PC-9 (cell line): ENCODE data around the gene OR5B2. TPM values are rescaled to one million over a fixed set of nuclear protein-coding genes. Genes with fewer than 3 reads are reported as not detected.

Experiments used
- Bru-seq: library from RNA; stranded (reverse); fragments of 400-500 nt; gene quantifications from one replicate; lab custom pipeline; 2021; lab: Mats Ljungman, UMichigan
- BruChase-seq, 2 experiments: library from RNA; stranded (reverse); fragments of 400-500 nt; gene quantifications; one replicate each; lab custom pipeline; 2021; lab: Mats Ljungman, UMichigan
- BruUV-seq: library from RNA; stranded (reverse); fragments of 400-500 nt; replicated peaks from 2 replicates; lab custom pipeline; 2021; lab: Mats Ljungman, UMichigan
- CTCF ChIA-PET: fragments of 300-600 bp; sonication (Branson Sonifier 250); formaldehyde crosslinking; loops from one replicate; lab custom pipeline; 2022; ENCODE audit warnings: antibody characterized with exemption; lab: Charles Lee
- POLR2A ChIA-PET: fragments of 300-600 bp; sonication (Branson Sonifier 250); formaldehyde crosslinking; loops from one replicate; lab custom pipeline; 2022; ENCODE audit warnings: antibody characterized with exemption; ENCODE audit not compliant: unreplicated experiment; lab: Charles Lee
- DNase-seq, 2 experiments: peaks; one replicate each; pipeline versions ENCODE4 v3.0.0 to v3.0.0-alpha.2; 2015 to 2022; ENCODE audit warnings: mixed read lengths in 1 of 2
- H2AFZ ChIP-seq: fragments of 200-600 bp; sonication (generic); 2 replicates; pipeline ENCODE4 v1.8.1; 2017; ENCODE audit warnings: antibody characterized with exemption
- H3F3A ChIP-seq: fragments of 200-600 bp; sonication (generic); 2 replicates; pipeline ENCODE4 v1.8.1; 2017; ENCODE audit warnings: antibody characterized with exemption, mild to moderate bottlenecking, low read depth; ENCODE audit not compliant: insufficient read depth
- H3K27ac ChIP-seq: fragments of 200-600 bp; sonication (generic); 2 replicates; pipeline ENCODE4 v1.6.1; 2016; ENCODE audit warnings: mixed run types
- H3K27me3 ChIP-seq: fragments of 200-600 bp; sonication (generic); 2 replicates; pipeline ENCODE4 v1.6.1; 2016; ENCODE audit warnings: low read depth, mixed run types; ENCODE audit not compliant: insufficient read depth
- H3K36me3 ChIP-seq: fragments of 200-600 bp; sonication (generic); 2 replicates; pipeline ENCODE4 v1.6.1; 2016; ENCODE audit warnings: low read depth, mixed run types
- H3K4me1 ChIP-seq: fragments of 200-600 bp; sonication (generic); replicated peaks from 2 replicates; pipeline ENCODE4 v1.6.1; 2016; ENCODE audit warnings: mixed run types; ENCODE audit not compliant: insufficient read depth
- H3K4me2 ChIP-seq: fragments of 200-600 bp; sonication (generic); 2 replicates; pipeline ENCODE4 v1.6.1; 2017; ENCODE audit warnings: mixed run types
- H3K4me3 ChIP-seq: fragments of 200-600 bp; sonication (generic); 2 replicates; pipeline ENCODE4 v1.6.1; 2016; ENCODE audit warnings: mixed run types
- H3K79me2 ChIP-seq: fragments of 200-600 bp; sonication (generic); 2 replicates; pipeline ENCODE4 v1.6.1; 2017; ENCODE audit warnings: low read depth, mixed run types
- H3K9me2 ChIP-seq: fragments of 200-600 bp; sonication (generic); 2 replicates; pipeline ENCODE4 v1.8.1; 2017; ENCODE audit warnings: mild to moderate bottlenecking; ENCODE audit not compliant: insufficient read depth
- H3K9me3 ChIP-seq: fragments of 200-600 bp; sonication (generic); 2 replicates; pipeline ENCODE4 v1.8.1; 2016; ENCODE audit warnings: low read depth; ENCODE audit not compliant: insufficient read depth
- H4K20me1 ChIP-seq: fragments of 200-600 bp; sonication (generic); 2 replicates; pipeline ENCODE4 v1.8.1; 2017; ENCODE audit not compliant: insufficient read depth
- CTCF ChIP-seq: fragments of 200-600 bp; sonication (generic); conservative IDR thresholded peaks from 2 replicates; pipeline ENCODE4 v1.6.1; 2017; ENCODE audit warnings: mixed run types, antibody characterized with exemption, mild to moderate bottlenecking, moderate library complexity
- EZH2 ChIP-seq: fragments of 200-600 bp; sonication (generic); IDR thresholded peaks from 2 replicates; pipeline ENCODE4 v1.8.0; 2017; ENCODE audit warnings: antibody characterized with exemption, low read depth
- intact Hi-C: fragments of 100-400 bp; cut with micrococcal nuclease; formaldehyde crosslinking; loops from one replicate; pipeline ENCODE4 v1.10.0; 2022; ENCODE audit not compliant: unreplicated experiment
- long read RNA-seq: library from polyadenylated mRNA; stranded (forward); transcript quantifications from one replicate; pipeline ENCODE4 v2.0.0, GENCODE V29; 2022
- total RNA-seq: library from RNA; stranded (reverse); gene quantifications from 2 replicates; pipeline ENCODE4 v1.2.3, GENCODE V29; 2021

The OR5B2 gene
- total RNA-seq = not detected in 2 replicates
- not detected for Bru-seq, nascent RNA
- BruChase-seq, experiment 1, labeled RNA remaining after a 2-hour chase = percentile 12 among the genes with signal in this experiment
- not detected for BruChase-seq, experiment 2, labeled RNA remaining after a 6-hour chase
- long read RNA-seq = 0 reads

GRCh38 chr11:58428021-58428420 lies at the start of gene OR5B2:
Gene OR5B2, minus strand, starts transcription at chr11:58428121. Its CDS starts 4,860 bp downstream, at chr11:58423261.
- intact Hi-C loops = no loop called here
- Histone ChIP-seq H3K79me2 (no peaks in the 10 kb centered on the region), H2AFZ (no peak within 1 kb of the TSS; the same call in 1 of the 2 replicates), H4K20me1 (no peaks in the 10 kb centered on the region), H3K4me2 (no peak within 1 kb of the TSS), H3K27ac (no peak within 1 kb of the TSS), H3K9me2 (no peaks in the 10 kb centered on the region; the same call in 1 of the 2 replicates), H3K27me3 (no peaks in the 10 kb centered on the region), H3K9me3 (no peaks in the 10 kb centered on the region), H3K36me3 (no peaks in the 10 kb centered on the region), H3K4me3 (no peak within 1 kb of the TSS), H3F3A (no peaks in the 10 kb centered on the region), H3K4me1 (no peaks in the 10 kb centered on the region)
- ChIA-PET POLR2A (no interaction called here), CTCF (no interaction called here)
- no peak for DNase-seq
- BruUV-seq = no TSS peak
- TF ChIP-seq EZH2 = no peak
- no peak for TF ChIP-seq CTCF

- BruUV-seq = no TSS peak
- Histone ChIP-seq H4K20me1 (no peaks in the 10 kb centered on the region), H3F3A (no peaks in the 10 kb centered on the region), H3K79me2 (no peaks in the 10 kb centered on the region), H3K27ac (no peak overlapping the region), H2AFZ (no peak overlapping the region), H3K9me3 (peaks cover 11% of the 10 kb centered on the region), H3K4me1 (no peaks in the 10 kb centered on the region), H3K4me2 (no peak overlapping the region), H3K9me2 (0 out of 2 replicates have a peak, but pooled peaks cover 5% of the 10 kb centered on the region), H3K36me3 (no peaks in the 10 kb centered on the region), H3K27me3 (no peaks in the 10 kb centered on the region), H3K4me3 (no peak overlapping the region)
- DNase-seq = no peak
- TF ChIP-seq CTCF = no peak
- TF ChIP-seq EZH2 = no peak
- CTCF ChIA-PET = no interaction called here
- POLR2A ChIA-PET = no interaction called here
- intact Hi-C loops = no loop called here
These were observed 44.0 kb upstream of the OR5B2 start for GRCh38 chr11:58471892-58472291.

- Histone ChIP-seq H3K4me1 (no peaks in the 10 kb centered on the region), H3K79me2 (no peaks in the 10 kb centered on the region), H4K20me1 (no peaks in the 10 kb centered on the region), H3K4me3 (no peak overlapping the region), H3K9me3 (peaks cover 2% of the 10 kb centered on the region; the same call in 1 of the 2 replicates), H3F3A (no peaks in the 10 kb centered on the region), H3K27ac (no peak overlapping the region), H3K27me3 (no peaks in the 10 kb centered on the region), H3K4me2 (no peak overlapping the region), H3K9me2 (0 out of 2 replicates have a peak, but pooled peaks cover 5% of the 10 kb centered on the region), H2AFZ (no peak overlapping the region), H3K36me3 (no peaks in the 10 kb centered on the region)
- DNase-seq = no peak
- intact Hi-C loops = no loop called here
- TF ChIP-seq CTCF (no peak), EZH2 (no peak)
- ChIA-PET CTCF (no interaction called here), POLR2A (no interaction called here)
- no TSS peak for BruUV-seq
These were observed 38.4 kb upstream of the OR5B2 start for GRCh38 chr11:58466293-58466692.
